Activated CD8-positive, alpha-beta T cell treated with anti-CD3 and anti-CD28 coated beads for 36 hours (primary cell): ENCODE measurements around the gene STAM. TPM values are rescaled to one million over a fixed set of nuclear protein-coding genes. Genes with fewer than 3 reads are reported as not detected.

Source experiments
- ATAC-seq: fragments of 200-7000 bp; cut with Tn5 transposase; one replicate; pipeline ENCODE4 v1.10.0; 2021; ENCODE audit warnings: mild to moderate bottlenecking, moderate library complexity
- CTCF ChIA-PET: fragments of 350-600 bp; sonication (Branson Sonifier 250); formaldehyde crosslinking; loops from one replicate; lab custom pipeline; 2021; ENCODE audit warnings: antibody characterized with exemption; lab: Charles Lee
- POLR2A ChIA-PET: fragments of 350-600 bp; sonication (Branson Sonifier 250); formaldehyde crosslinking; loops from one replicate; lab custom pipeline; 2021; ENCODE audit warnings: antibody characterized with exemption; lab: Charles Lee
- DNase-seq: peaks from one replicate; pipeline ENCODE4 v3.0.0-alpha.2; 2020
- H3K27ac Mint-ChIP-seq: one replicate; pipeline ENCODE4 v1.8.0; 2021; ENCODE audit warnings: mild to moderate bottlenecking, mixed read lengths
- H3K27me3 Mint-ChIP-seq: one replicate; pipeline ENCODE4 v1.8.0; 2021; ENCODE audit warnings: mixed read lengths
- H3K36me3 Mint-ChIP-seq: one replicate; pipeline ENCODE4 v1.8.0; 2021; ENCODE audit warnings: low read depth, mixed read lengths
- H3K4me1 Mint-ChIP-seq: one replicate; pipeline ENCODE4 v1.8.0; 2021; ENCODE audit warnings: low read depth, mixed read lengths
- H3K4me3 Mint-ChIP-seq: one replicate; pipeline ENCODE4 v1.8.0; 2021; ENCODE audit warnings: mild to moderate bottlenecking, moderate library complexity, mixed read lengths
- H3K9me3 Mint-ChIP-seq: one replicate; pipeline ENCODE4 v1.8.0; 2021; ENCODE audit warnings: mixed read lengths
- CTCF ChIP-seq: fragments of 200-600 bp; IDR thresholded peaks from one replicate; pipeline ENCODE4 v1.8.0; 2022; ENCODE audit warnings: antibody characterized with exemption, mild to moderate bottlenecking
- intact Hi-C: fragments of 100-400 bp; cut with micrococcal nuclease; formaldehyde crosslinking; loops from one replicate; pipeline ENCODE4 v1.10.0; 2022
- total RNA-seq, 2 experiments: library from RNA; stranded (reverse); gene quantifications; one replicate each; pipeline ENCODE4 v1.2.3, GENCODE V29; 2021

STAM gene
- total RNA-seq, 2 experiments from 2014 or later: 21.6 to 24.5 TPM

GRCh38 chr10:17674566-17674965, 30.6 kb downstream of the STAM start:
- H3K9me3 Mint-ChIP-seq: peaks cover 5% of the 10 kb centered on the region
- CTCF ChIA-PET: no interaction called here
- no peak for TF ChIP-seq CTCF
- intact Hi-C loops: no loop called here
- POLR2A ChIA-PET: interaction anchor here (0.8 to 0.9 kb wide), 2 partner anchors 14 to 26 kb away, joined by 3 to 4 read pairs; no protein-coding TSS in a partner anchor
- H3K27me3 Mint-ChIP-seq: no peaks in the 10 kb centered on the region
- peaks cover 17% of the 10 kb centered on the region for H3K36me3 Mint-ChIP-seq
- no peak overlapping the region for H3K27ac Mint-ChIP-seq
- ATAC-seq: no peak
- no peak for DNase-seq
- no peak overlapping the region for H3K4me3 Mint-ChIP-seq
- H3K4me1 Mint-ChIP-seq: peaks cover 62% of the 10 kb centered on the region

GRCh38 chr10:17675638-17676037, 31.7 kb downstream of the STAM start:
- no peak for TF ChIP-seq CTCF
- peaks cover 5% of the 10 kb centered on the region for H3K9me3 Mint-ChIP-seq
- no peaks in the 10 kb centered on the region for H3K27me3 Mint-ChIP-seq
- intact Hi-C loops: no loop called here
- DNase-seq: no peak
- no peak overlapping the region for H3K4me3 Mint-ChIP-seq
- no peak for ATAC-seq
- peaks cover 21% of the 10 kb centered on the region for H3K36me3 Mint-ChIP-seq
- peaks cover 61% of the 10 kb centered on the region for H3K4me1 Mint-ChIP-seq
- H3K27ac Mint-ChIP-seq: no peak overlapping the region
- ChIA-PET POLR2A (no interaction called here), CTCF (no interaction called here)

- Mint-ChIP-seq H3K27ac (no peak overlapping the region), H3K9me3 (peaks cover 5% of the 10 kb centered on the region), H3K27me3 (no peaks in the 10 kb centered on the region), H3K4me1 (peaks cover 62% of the 10 kb centered on the region), H3K4me3 (no peak overlapping the region), H3K36me3 (peaks cover 21% of the 10 kb centered on the region)
- no peak for TF ChIP-seq CTCF
- DNase-seq (no peak), ATAC-seq (no peak)
- ChIA-PET CTCF (interaction anchor here (0.9 to 1.4 kb wide), 2 partner anchors 22 to 33 kb away, joined by 3 to 6 read pairs; partner anchors contain the start of gene STAM), POLR2A (no interaction called here)
- intact Hi-C loops: no loop called here
Measured at GRCh38 chr10:17676919-17677318, 33.0 kb downstream of the STAM start.

- intact Hi-C loops: loop anchor here (1.0 kb wide), 1 partner anchor 34 kb away; no protein-coding TSS in a partner anchor
- no peaks in the 10 kb centered on the region for H3K27me3 Mint-ChIP-seq
- no peak overlapping the region for H3K4me3 Mint-ChIP-seq
- no peak for TF ChIP-seq CTCF
- peaks cover 40% of the 10 kb centered on the region for H3K36me3 Mint-ChIP-seq
- H3K9me3 Mint-ChIP-seq: peaks cover 5% of the 10 kb centered on the region
- peak; percentile 13 for ATAC-seq
- peaks cover 60% of the 10 kb centered on the region for H3K4me1 Mint-ChIP-seq
- ChIA-PET POLR2A (no interaction called here), CTCF (no interaction called here)
- DNase-seq: no peak
- H3K27ac Mint-ChIP-seq: peak overlapping the region; percentile 79
Measured at GRCh38 chr10:17682236-17682946, 38.4 kb downstream of the STAM start.

- no peaks in the 10 kb centered on the region for H3K27me3 Mint-ChIP-seq
- ATAC-seq: no peak
- H3K27ac Mint-ChIP-seq: peak overlapping the region; percentile 76
- TF ChIP-seq CTCF: no peak
- peaks cover 39% of the 10 kb centered on the region for H3K36me3 Mint-ChIP-seq
- ChIA-PET CTCF (no interaction called here), POLR2A (no interaction called here)
- DNase-seq: no peak
- H3K4me3 Mint-ChIP-seq: no peak overlapping the region
- H3K9me3 Mint-ChIP-seq: peaks cover 5% of the 10 kb centered on the region
- intact Hi-C loops: no loop called here
- H3K4me1 Mint-ChIP-seq: peaks cover 58% of the 10 kb centered on the region
Measured at GRCh38 chr10:17683541-17683940, 39.6 kb downstream of the STAM start.
